Measurements from ENCODE around the gene GZMB.
"Not testable (repeated sequence)": the region's sequence is repeated elsewhere in the genome, so short reads cannot be mapped to it uniquely, and the experiment has no call there.

Gene GZMB

GRCh38 chr14:24634158-24634557 lies at the start of gene GZMB:
Gene GZMB, minus strand, starts transcription at chr14:24634190. Its CDS starts 30 bp downstream, at chr14:24634160.
- H3K27ac ChIP-seq = no peak within 1 kb of the TSS
- no peak for DNase-seq (ENCODE audit: low read depth, low spot score)

- DNase-seq (ENCODE audit: low read depth, low spot score) = no peak
- H3K27ac ChIP-seq = no peak overlapping the region
Observed at GRCh38 chr14:24681056-24681455, 47.1 kb upstream of the GZMB start.

- H3K27ac ChIP-seq = no peak overlapping the region
- no peak for DNase-seq (ENCODE audit: low read depth, low spot score)
Observed at GRCh38 chr14:24680516-24680915, 46.5 kb upstream of the GZMB start.

- no peak overlapping the region for H3K27ac ChIP-seq
- DNase-seq (ENCODE audit: low read depth, low spot score) = no peak
Observed at GRCh38 chr14:24679248-24679961, 45.4 kb upstream of the GZMB start.

GRCh38 chr14:24678801-24679247 lies 44.8 kb upstream of the GZMB start:
- peak; percentile 27 for DNase-seq (ENCODE audit: low read depth, low spot score)
- peak overlapping the region; percentile 19 for H3K27ac ChIP-seq

GRCh38 chr14:24677956-24678355 lies 44.0 kb upstream of the GZMB start:
- H3K27ac ChIP-seq = peak overlapping the region; percentile 19

GRCh38 chr14:24674204-24674970 lies 40.4 kb upstream of the GZMB start:
- H3K27ac ChIP-seq = peak overlapping the region; percentile 59
- DNase-seq (ENCODE audit: low read depth, low spot score) = no peak

More at GRCh38 chr14:24677956-24678355, 44.0 kb upstream of the GZMB start:
- peak; percentile 39 for DNase-seq (ENCODE audit: low read depth, low spot score)

GRCh38 chr14:24673534-24674203 lies 39.7 kb upstream of the GZMB start:
- H3K27ac ChIP-seq = peak overlapping the region; percentile 59
- no peak for DNase-seq (ENCODE audit: low read depth, low spot score)

- no peak for DNase-seq (ENCODE audit: low read depth, low spot score)
- H3K27ac ChIP-seq = peak overlapping the region; percentile 59
Observed at GRCh38 chr14:24673059-24673458, 39.1 kb upstream of the GZMB start.

GRCh38 chr14:24670594-24670993 lies 36.6 kb upstream of the GZMB start:
- no peak overlapping the region for H3K27ac ChIP-seq
- no peak for DNase-seq (ENCODE audit: low read depth, low spot score)

GRCh38 chr14:24669651-24670050 lies 35.7 kb upstream of the GZMB start:
- H3K27ac ChIP-seq = no peak overlapping the region
- no peak for DNase-seq (ENCODE audit: low read depth, low spot score)

GRCh38 chr14:24665440-24665991 lies 31.5 kb upstream of the GZMB start:
- peak overlapping the region; percentile 37 for H3K27ac ChIP-seq
- no peak for DNase-seq (ENCODE audit: low read depth, low spot score)

- DNase-seq (ENCODE audit: low read depth, low spot score) = no peak
- peak overlapping the region; percentile 37 for H3K27ac ChIP-seq
Observed at GRCh38 chr14:24664366-24664765, 30.4 kb upstream of the GZMB start.

- DNase-seq (ENCODE audit: low read depth, low spot score) = no peak
- no peak overlapping the region for H3K27ac ChIP-seq
Observed at GRCh38 chr14:24662753-24663152, 28.8 kb upstream of the GZMB start.

GRCh38 chr14:24659916-24660570 lies 26.1 kb upstream of the GZMB start:
- H3K27ac ChIP-seq = no peak overlapping the region
- no peak for DNase-seq (ENCODE audit: low read depth, low spot score)

GRCh38 chr14:24648361-24648760 lies 14.4 kb upstream of the GZMB start:
- not testable (repeated sequence) for DNase-seq (ENCODE audit: low read depth, low spot score); H3K27ac ChIP-seq

- no peak for DNase-seq (ENCODE audit: low read depth, low spot score)
- H3K27ac ChIP-seq = no peak overlapping the region
Observed at GRCh38 chr14:24639905-24640304, 5.9 kb upstream of the GZMB start.

- no peak overlapping the region for H3K27ac ChIP-seq
- no peak for DNase-seq (ENCODE audit: low read depth, low spot score)
Observed at GRCh38 chr14:24639270-24639669, 5.3 kb upstream of the GZMB start.

GRCh38 chr14:24633353-24633752 lies 637 bp downstream of the GZMB start:
- DNase-seq (ENCODE audit: low read depth, low spot score) = no peak
- H3K27ac ChIP-seq = no peak overlapping the region

GRCh38 chr14:24632761-24633160 lies 1.2 kb downstream of the GZMB start:
- no peak for DNase-seq (ENCODE audit: low read depth, low spot score)

More at GRCh38 chr14:24632761-24633160, 1.2 kb downstream of the GZMB start:
- no peak overlapping the region for H3K27ac ChIP-seq
